ENCODE data around the gene RASA3. TPM values are rescaled to one million over a fixed set of nuclear protein-coding genes. Genes with fewer than 3 reads are reported as not detected.
"Not testable (repeated sequence)": the region's sequence is repeated elsewhere in the genome, so short reads cannot be mapped to it uniquely, and the experiment has no call there.

The RASA3 gene
- total RNA-seq, 2 donors from 2014 or later: 8.6 to 12.5 TPM

DNA sequence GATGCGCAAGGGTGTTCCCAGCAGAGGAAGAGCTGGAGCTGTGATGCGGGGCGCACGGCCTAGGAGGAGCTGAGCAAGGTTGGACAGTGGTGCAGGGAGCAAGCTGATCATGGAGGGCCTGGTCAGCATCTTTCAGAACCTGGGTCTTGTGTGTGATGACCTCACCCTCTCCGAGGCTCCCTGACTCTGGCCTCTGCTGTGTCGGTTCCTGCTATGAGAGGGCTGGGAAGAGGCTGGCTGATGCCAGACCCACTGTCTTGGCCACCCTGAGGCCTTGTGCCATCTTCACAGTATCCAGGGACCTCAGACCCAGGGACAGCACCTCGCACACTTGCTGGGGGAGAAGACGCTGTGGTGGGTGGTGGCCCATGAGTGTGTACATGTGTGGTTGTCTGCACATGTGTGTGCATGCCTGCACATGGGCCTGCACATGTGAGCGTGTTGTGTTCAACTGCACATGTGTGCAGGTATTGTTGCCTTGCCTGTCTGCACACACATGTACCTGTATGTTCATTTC lies 142.0 kb downstream of the RASA3 start:
- Histone ChIP-seq H3K4me3 (no peak overlapping the region), H3K9me3 (no peaks in the 10 kb centered on the region), H3K36me3 (peaks cover 0 to 5% of the 10 kb centered on the region in 2 donors), H3K27me3 (replicated peaks; ENCODE audit: insufficient read depth) (no peaks in the 10 kb centered on the region), H3K27ac (no peak overlapping the region), H3K4me1 (replicated peaks) (no peaks in the 10 kb centered on the region)
- no peak for DNase-seq (ENCODE audit: low spot score)
- TF ChIP-seq, protein P1, sequence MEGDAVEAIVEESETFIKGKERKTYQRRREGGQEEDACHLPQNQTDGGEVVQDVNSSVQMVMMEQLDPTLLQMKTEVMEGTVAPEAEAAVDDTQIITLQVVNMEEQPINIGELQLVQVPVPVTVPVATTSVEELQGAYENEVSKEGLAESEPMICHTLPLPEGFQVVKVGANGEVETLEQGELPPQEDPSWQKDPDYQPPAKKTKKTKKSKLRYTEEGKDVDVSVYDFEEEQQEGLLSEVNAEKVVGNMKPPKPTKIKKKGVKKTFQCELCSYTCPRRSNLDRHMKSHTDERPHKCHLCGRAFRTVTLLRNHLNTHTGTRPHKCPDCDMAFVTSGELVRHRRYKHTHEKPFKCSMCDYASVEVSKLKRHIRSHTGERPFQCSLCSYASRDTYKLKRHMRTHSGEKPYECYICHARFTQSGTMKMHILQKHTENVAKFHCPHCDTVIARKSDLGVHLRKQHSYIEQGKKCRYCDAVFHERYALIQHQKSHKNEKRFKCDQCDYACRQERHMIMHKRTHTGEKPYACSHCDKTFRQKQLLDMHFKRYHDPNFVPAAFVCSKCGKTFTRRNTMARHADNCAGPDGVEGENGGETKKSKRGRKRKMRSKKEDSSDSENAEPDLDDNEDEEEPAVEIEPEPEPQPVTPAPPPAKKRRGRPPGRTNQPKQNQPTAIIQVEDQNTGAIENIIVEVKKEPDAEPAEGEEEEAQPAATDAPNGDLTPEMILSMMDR (IDR thresholded peaks at IDR 0.05): no peak
- TF ChIP-seq POLR2A (IDR thresholded peaks at IDR 0.05) (no peak), POLR2AphosphoS5 (IDR thresholded peaks at IDR 0.05) (no peak)
- intact Hi-C loops (cut with DNase I): no loop called here
- 95% methylated on average over 9 of the region's 9 CpGs for WGBS

DNA sequence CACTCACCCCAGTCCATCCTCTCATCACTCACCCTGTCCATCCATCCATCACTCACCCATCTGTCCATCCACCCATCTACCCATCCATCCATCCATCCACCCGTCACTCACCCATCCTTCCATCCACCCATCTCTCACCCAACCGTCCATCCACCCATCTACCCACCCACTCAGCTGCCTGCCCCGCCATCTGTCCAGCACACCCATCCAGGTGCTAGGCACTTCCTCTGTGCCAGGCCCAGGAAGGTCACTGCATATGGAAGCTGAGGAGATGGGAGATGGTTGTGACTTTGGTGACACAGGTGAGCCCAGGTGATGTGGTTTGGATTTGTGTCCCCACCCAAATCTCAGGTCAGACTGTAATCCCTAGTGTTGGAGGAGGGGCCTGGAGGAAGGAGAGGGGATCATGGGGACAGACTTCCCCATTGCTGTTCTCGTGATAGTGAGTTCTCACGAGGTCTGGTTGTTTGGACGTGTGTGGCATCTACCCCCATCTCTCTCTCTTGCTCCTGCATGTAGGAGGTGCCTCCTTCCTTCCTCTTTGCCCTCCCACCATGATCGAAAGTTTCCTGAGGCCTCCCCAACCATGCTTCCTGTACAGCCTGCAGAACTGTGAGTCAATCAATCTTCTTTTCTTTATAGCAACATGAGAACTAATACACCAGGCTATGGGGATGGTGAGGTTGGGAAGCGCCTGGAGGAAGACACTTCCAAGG lies 142.7 kb downstream of the RASA3 start:
- H3K36me3 ChIP-seq: peaks cover 0 to 5% of the 10 kb centered on the region in 2 donors
- WGBS: 93% methylated on average over 8 of the region's 8 CpGs
- no peak overlapping the region for H3K27ac ChIP-seq
- no peak overlapping the region for H3K4me3 ChIP-seq
- no peak for DNase-seq (ENCODE audit: low spot score)
- intact Hi-C loops (cut with DNase I): no loop called here
- no peaks in the 10 kb centered on the region for H3K4me1 ChIP-seq (replicated peaks)
- TF ChIP-seq POLR2A (IDR thresholded peaks at IDR 0.05) (no peak), POLR2AphosphoS5 (IDR thresholded peaks at IDR 0.05) (no peak)
- TF ChIP-seq, protein P1 (IDR thresholded peaks at IDR 0.05): no peak
- H3K27me3 ChIP-seq (replicated peaks; ENCODE audit: insufficient read depth): no peaks in the 10 kb centered on the region
- no peaks in the 10 kb centered on the region for H3K9me3 ChIP-seq

DNA sequence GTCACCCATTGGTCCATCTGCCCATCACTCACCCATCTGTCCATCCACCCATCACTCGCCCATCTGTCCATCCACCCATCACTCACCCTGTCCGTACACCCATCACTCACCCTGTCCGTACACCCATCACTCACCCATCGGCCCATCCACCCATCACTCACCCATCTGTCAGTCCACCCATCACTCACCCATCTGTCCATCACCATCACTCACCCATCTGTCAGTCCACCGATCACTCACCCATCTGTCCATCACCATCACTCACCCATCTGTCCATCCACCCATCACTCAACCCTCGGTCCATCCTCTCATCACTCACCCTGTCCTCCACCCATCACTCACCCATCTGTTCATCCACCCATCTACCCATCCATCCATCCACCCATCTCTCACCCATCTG lies 143.6 kb downstream of the RASA3 start:
- WGBS: 97% methylated on average over 6 of the region's 6 CpGs
- H3K9me3 ChIP-seq; H3K27ac ChIP-seq; intact Hi-C loops (cut with DNase I); H3K4me1 ChIP-seq (replicated peaks); H3K4me3 ChIP-seq; H3K36me3 ChIP-seq; DNase-seq (ENCODE audit: low spot score); H3K27me3 ChIP-seq (replicated peaks; ENCODE audit: insufficient read depth): not testable (repeated sequence)

DNA sequence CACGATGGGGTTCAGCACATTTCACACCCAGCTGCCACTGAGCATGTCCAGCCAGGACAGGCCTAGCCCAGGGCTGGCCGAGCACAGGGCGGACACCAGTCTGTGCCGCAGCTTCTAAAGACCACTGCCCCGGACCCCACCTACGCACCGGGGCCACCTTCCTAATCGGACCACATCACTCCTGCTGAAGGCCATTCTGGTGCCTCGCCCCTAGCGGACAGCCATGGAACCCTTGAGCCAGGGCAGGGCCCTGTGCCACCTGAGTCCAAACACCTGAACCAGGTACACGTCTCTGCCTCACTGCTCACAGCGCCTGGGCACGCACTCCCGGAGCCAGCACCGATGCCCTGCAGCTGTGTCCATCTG lies 150.1 kb downstream of the RASA3 start:
- no peaks in the 10 kb centered on the region for H3K27me3 ChIP-seq (replicated peaks; ENCODE audit: insufficient read depth)
- TF ChIP-seq, protein P1 (IDR thresholded peaks at IDR 0.05): no peak
- TF ChIP-seq POLR2AphosphoS5 (IDR thresholded peaks at IDR 0.05) (no peak), POLR2A (IDR thresholded peaks at IDR 0.05) (no peak)
- intact Hi-C loops (cut with DNase I): no loop called here
- no peak overlapping the region for H3K4me3 ChIP-seq
- no peaks in the 10 kb centered on the region for H3K4me1 ChIP-seq (replicated peaks)
- no peaks in the 10 kb centered on the region for H3K36me3 ChIP-seq
- H3K9me3 ChIP-seq: no peaks in the 10 kb centered on the region
- no peak for DNase-seq (ENCODE audit: low spot score)
- no peak overlapping the region for H3K27ac ChIP-seq
- 94% methylated on average over 15 of the region's 15 CpGs for WGBS

DNA sequence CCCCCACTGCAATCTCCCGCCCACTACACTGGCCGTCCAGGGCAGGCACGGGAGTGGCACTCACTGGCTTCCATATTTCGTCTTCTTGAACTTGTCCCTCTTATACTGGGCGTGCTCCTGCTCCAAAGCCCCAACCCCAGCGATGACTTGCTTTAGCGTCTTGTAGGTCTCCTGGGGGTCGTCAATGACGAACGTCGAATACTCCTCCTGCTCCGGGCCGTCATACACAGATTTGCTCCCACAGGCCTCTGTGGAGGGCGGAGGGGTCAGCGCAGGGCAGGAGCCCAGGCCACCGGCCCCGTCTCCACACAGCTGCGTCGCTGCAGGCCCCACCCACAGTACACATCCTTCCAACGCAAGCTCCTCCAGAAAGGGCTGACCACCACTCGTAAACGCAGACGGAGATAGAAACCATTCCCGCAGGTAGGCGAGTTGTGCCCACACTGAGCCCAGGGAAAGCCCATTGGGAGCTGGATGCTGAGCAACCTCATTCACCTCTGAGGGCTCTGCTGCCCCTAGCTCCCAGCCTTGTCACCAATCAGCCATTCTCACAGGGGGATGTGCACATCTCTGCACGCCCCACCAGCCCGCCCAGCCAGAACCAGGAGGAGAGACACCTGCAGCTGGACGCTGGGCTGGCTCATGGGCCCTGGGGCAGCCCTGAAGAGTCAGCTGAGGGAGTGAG lies 150.7 kb downstream of the RASA3 start:
- no peak overlapping the region for H3K27ac ChIP-seq
- H3K4me1 ChIP-seq (replicated peaks): no peaks in the 10 kb centered on the region
- intact Hi-C loops (cut with DNase I): no loop called here
- H3K4me3 ChIP-seq: no peak overlapping the region
- no peaks in the 10 kb centered on the region for H3K27me3 ChIP-seq (replicated peaks; ENCODE audit: insufficient read depth)
- no peak for TF ChIP-seq POLR2A (IDR thresholded peaks at IDR 0.05)
- TF ChIP-seq, protein P1 (IDR thresholded peaks at IDR 0.05): no peak
- no peak for TF ChIP-seq POLR2AphosphoS5 (IDR thresholded peaks at IDR 0.05)
- no peaks in the 10 kb centered on the region for H3K36me3 ChIP-seq
- no peak for DNase-seq (ENCODE audit: low spot score)
- H3K9me3 ChIP-seq: no peaks in the 10 kb centered on the region
- WGBS: 92% methylated on average over 28 of the region's 28 CpGs
